ENCODE measurements around the gene GRIN3B.

GRCh38 chr19:962683-963400 lies 37.4 kb upstream of the GRIN3B start:
- no peak for TF ChIP-seq ISL1 (CRISPR knock-in tag; IDR thresholded peaks at IDR 0.05)
- TF ChIP-seq CSRNP3 (CRISPR knock-in tag; IDR thresholded peaks at IDR 0.05) = no peak
